SU-DHL-6 (cell line): Measurements from ENCODE around the gene RASSF5.

Experiments
- EZH2phosphoT487 ChIP-seq: fragments of 200-600 bp; sonication (generic), shearing (Covaris generic); conservative IDR thresholded peaks from 2 replicates; pipeline ENCODE4 v1.6.1; 2018; ENCODE audit warnings: mild to moderate bottlenecking, antibody characterized with exemption, low read length, moderate library complexity, mixed read lengths
- TF ChIP-seq, protein P1 (sequence below): fragments of 200-600 bp; sonication (generic); IDR thresholded peaks from one replicate; pipeline ENCODE4 v1.5.1; 2017; ENCODE audit warnings: antibody characterized with exemption, mild to moderate bottlenecking, low read length, moderate library complexity; ENCODE audit not compliant: insufficient read depth, poor library complexity, severe bottlenecking

DNA sequence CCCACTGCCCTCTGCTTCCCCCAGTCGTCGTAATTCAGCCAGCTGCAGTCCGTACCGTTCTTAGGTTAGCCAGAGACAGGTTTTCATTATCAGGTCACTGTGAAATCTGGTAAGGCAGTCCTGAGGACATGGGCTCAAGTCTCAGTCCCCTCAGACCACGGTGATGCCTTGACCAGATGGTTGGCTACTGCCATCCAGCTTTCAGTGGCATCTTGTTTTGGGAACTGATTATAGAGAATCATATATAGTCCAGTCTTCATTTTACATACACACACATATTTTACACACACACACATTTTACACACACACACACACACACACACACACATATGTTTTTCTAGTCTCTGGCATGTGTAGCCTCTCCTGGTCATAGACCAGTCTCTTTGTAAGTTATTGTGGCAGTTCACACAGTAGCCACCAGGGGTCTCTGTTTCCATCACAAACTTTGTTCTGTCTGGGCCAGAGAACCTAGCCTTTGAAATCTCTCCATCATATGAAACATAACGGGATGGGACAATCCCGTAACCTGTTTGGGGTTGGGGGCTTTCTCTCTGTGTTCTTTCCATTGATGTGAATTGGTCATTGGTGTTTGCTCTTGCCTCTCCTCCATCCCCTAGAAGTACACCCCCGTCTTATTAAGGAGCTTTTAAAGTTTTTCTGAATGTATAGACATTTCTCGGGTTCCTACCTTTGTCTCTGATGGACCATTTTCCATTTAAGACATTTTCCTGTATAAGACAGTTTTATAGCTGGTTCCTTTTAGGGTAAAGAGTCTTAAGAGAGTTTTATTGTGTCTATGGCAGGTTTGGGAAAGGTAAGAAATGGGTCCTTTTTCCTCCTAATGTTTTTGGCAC is 45.5 kb upstream of the RASSF5 start:
- TF ChIP-seq, protein P1, sequence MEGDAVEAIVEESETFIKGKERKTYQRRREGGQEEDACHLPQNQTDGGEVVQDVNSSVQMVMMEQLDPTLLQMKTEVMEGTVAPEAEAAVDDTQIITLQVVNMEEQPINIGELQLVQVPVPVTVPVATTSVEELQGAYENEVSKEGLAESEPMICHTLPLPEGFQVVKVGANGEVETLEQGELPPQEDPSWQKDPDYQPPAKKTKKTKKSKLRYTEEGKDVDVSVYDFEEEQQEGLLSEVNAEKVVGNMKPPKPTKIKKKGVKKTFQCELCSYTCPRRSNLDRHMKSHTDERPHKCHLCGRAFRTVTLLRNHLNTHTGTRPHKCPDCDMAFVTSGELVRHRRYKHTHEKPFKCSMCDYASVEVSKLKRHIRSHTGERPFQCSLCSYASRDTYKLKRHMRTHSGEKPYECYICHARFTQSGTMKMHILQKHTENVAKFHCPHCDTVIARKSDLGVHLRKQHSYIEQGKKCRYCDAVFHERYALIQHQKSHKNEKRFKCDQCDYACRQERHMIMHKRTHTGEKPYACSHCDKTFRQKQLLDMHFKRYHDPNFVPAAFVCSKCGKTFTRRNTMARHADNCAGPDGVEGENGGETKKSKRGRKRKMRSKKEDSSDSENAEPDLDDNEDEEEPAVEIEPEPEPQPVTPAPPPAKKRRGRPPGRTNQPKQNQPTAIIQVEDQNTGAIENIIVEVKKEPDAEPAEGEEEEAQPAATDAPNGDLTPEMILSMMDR: peak; percentile 89
- no peak for TF ChIP-seq EZH2phosphoT487
